Adrenal gland (tissue), 12 donors: ENCODE data around the gene PPARGC1A. TPM values are rescaled to one million over a fixed set of nuclear protein-coding genes. Genes with fewer than 3 reads are reported as not detected.

Experiments used
- DNase-seq, 7 donors: peaks; one replicate each; pipeline ENCODE4 v3.0.0-alpha.2; 2019 to 2020
- H3K27ac ChIP-seq, 5 donors: fragments of 200-600 bp; sonication (generic) in 4 of 5; 1 replicate in 3 of 5; 2 replicates in 2 of 5; pipeline versions ENCODE4 v1.5.1 to v1.8.0; 2016 to 2020; ENCODE audit warnings: mild to moderate bottlenecking in 1 of 5
- H3K27me3 ChIP-seq: fragments of 200-600 bp; 2 replicates; pipeline ENCODE4 v1.8.0; 2021
- H3K36me3 ChIP-seq, 2 donors: fragments of 200-600 bp; replicated peaks in 1 of 2; 1 replicate in 1 of 2; 2 replicates in 1 of 2; pipeline versions ENCODE4 v1.5.1 to v1.8.0; 2018 to 2022
- H3K4me1 ChIP-seq, 2 donors: fragments of 200-600 bp; replicated peaks in 1 of 2; 1 replicate in 1 of 2; 2 replicates in 1 of 2; pipeline versions ENCODE4 v1.5.1 to v1.8.0; 2018 to 2021
- H3K4me3 ChIP-seq, 4 donors: fragments of 200-600 bp; sonication (generic) in 3 of 4; one replicate each; pipeline ENCODE4 v1.5.1; 2016 to 2018
- H3K9me3 ChIP-seq, 3 donors: fragments of 200-600 bp; sonication (generic) in 1 of 3; replicated peaks in 1 of 3; 1 replicate in 2 of 3; 2 replicates in 1 of 3; pipeline versions ENCODE4 v1.5.1 to v1.8.0; 2016 to 2021
- POLR2A ChIP-seq, 2 donors: fragments of 450-650 bp; IDR thresholded peaks; one replicate each; pipeline ENCODE4 v1.6.1; 2017; ENCODE audit warnings: antibody characterized with exemption in 2 of 2, mild to moderate bottlenecking in 2 of 2, moderate library complexity in 1 of 2
- WGBS, 4 donors: extraction: QIAGEN DNeasy Blood & Tissue Kit in 2 of 4; methylation state at CpG; one replicate each; pipeline versions ENCODE4 v1.1.5 to v1.1.7; 2013 to 2017; 5-methylcytosine and 5-hydroxymethylcytosine counted together
- intact Hi-C, 2 donors: fragments of 100-400 bp; cut with DNase I; formaldehyde crosslinking; loops; one replicate each; pipeline versions ENCODE4 v1.14.1 to v1.15.0; 2022 to 2023
- polyA plus RNA-seq, 3 donors: library from polyadenylated mRNA; stranded (reverse); fragments of 200-250 nt in 2 of 3; fragments of 350-450 nt in 1 of 3; fragmentation: Illumina TruSeq in 1 of 3; extraction: RNeasy Lipid Tissue Mini Kit (QIAGEN cat#74804) in 1 of 3; gene quantifications; one replicate each; pipeline ENCODE4 v1.2.3, GENCODE V29; 2013 to 2014
- total RNA-seq, 9 donors: library from RNA; depleted of rRNA in 4 of 9; stranded (reverse); fragments of >200 nt in 4 of 9; fragments of 120-200 nt in 1 of 9; fragmentation: NEBNext Ultra II Directional in 1 of 9; extraction: Animal tissue kit (Norgen Biotek cat#: 25700) in 1 of 9; gene quantifications; one replicate each; pipeline versions ENCODE4 v1.1.0 to v1.2.4, GENCODE V29; 2013 to 2023
- TF ChIP-seq, protein P1 (sequence below), 6 experiments: fragments of 450-650 bp in 4 of 6; fragments of 200-600 bp in 2 of 6; sonication (generic) in 1 of 6; IDR thresholded peaks; 1 replicate in 5 of 6; 2 replicates in 1 of 6; pipeline versions ENCODE4 v1.5.1 to v1.8.0; 2016 to 2021; ENCODE audit warnings: antibody characterized with exemption in 6 of 6, mild to moderate bottlenecking in 2 of 6, moderate library complexity in 1 of 6
- donor health status: healthy with polysubstance abuse.
- donor health status: Bipolar disorder and iron deficiency.
- donor health status: DM: yes; HTN: yes; CAD: no.
- donor health status: DM: no; HTN: no; CAD: no.
- donor health status: DM: no; HTN: no; CAD: no.
- donor health status: DM: yes; HTN: yes; CAD: no.

Gene PPARGC1A
- total and polyA plus RNA-seq, 12 donors = 1.6 to 14.3 (median 5.5) TPM

DNA sequence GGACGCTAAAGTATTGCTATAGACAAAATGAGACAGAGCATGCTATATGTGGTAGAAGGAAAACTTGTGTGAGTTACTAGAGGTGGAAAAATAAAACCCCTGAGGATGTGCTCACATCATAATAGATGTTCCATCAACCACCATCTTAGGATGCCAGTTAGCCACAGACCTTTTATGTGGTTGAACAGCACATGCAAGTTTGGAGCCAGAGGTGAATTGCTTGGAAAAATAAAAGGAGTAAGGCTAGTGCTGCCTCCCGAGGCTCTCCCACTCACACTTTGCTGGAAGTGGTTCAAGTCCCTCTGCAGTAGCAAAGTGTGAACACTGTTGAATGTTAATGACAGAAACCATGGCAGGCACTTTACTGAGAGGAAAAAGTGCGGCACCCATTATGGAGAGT lies 39.4 kb upstream of the PPARGC1A start:
- Histone ChIP-seq H3K4me1 (peaks cover 8 to 10% of the 10 kb centered on the region in 2 donors), H3K36me3 (no peaks in the 10 kb centered on the region), H3K4me3 (no peak overlapping the region), H3K9me3 (no peaks in the 10 kb centered on the region), H3K27me3 (no peaks in the 10 kb centered on the region), H3K27ac (no peak overlapping the region)
- 76 to 88% (median 86%) methylated on average over 3 of the region's 3 CpGs for WGBS, 4 donors
- TF ChIP-seq, protein P1, sequence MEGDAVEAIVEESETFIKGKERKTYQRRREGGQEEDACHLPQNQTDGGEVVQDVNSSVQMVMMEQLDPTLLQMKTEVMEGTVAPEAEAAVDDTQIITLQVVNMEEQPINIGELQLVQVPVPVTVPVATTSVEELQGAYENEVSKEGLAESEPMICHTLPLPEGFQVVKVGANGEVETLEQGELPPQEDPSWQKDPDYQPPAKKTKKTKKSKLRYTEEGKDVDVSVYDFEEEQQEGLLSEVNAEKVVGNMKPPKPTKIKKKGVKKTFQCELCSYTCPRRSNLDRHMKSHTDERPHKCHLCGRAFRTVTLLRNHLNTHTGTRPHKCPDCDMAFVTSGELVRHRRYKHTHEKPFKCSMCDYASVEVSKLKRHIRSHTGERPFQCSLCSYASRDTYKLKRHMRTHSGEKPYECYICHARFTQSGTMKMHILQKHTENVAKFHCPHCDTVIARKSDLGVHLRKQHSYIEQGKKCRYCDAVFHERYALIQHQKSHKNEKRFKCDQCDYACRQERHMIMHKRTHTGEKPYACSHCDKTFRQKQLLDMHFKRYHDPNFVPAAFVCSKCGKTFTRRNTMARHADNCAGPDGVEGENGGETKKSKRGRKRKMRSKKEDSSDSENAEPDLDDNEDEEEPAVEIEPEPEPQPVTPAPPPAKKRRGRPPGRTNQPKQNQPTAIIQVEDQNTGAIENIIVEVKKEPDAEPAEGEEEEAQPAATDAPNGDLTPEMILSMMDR (IDR thresholded peaks at IDR 0.05) = no peak
- TF ChIP-seq POLR2A (IDR thresholded peaks at IDR 0.05) = no peak
- no peak for DNase-seq
- intact Hi-C loops = no loop called here

- DNase-seq = no peak
- H3K4me1 ChIP-seq = no peaks in the 10 kb centered on the region
- no peak overlapping the region for H3K27ac ChIP-seq
- H3K27me3 ChIP-seq = no peaks in the 10 kb centered on the region
- H3K9me3 ChIP-seq = no peaks in the 10 kb centered on the region
- WGBS, 4 donors = 80 to 97% (median 94%) methylated on average over 4 of the region's 4 CpGs
- no peak overlapping the region for H3K4me3 ChIP-seq
- intact Hi-C loops = no loop called here
- TF ChIP-seq POLR2A (IDR thresholded peaks at IDR 0.05) = no peak
- TF ChIP-seq, protein P1 (IDR thresholded peaks at IDR 0.05) = no peak
- no peaks in the 10 kb centered on the region for H3K36me3 ChIP-seq
These were observed 34.7 kb upstream of the PPARGC1A start for GRCh38 chr4:23924556-23924955.

GRCh38 chr4:23923840-23924239 lies 34.0 kb upstream of the PPARGC1A start:
- Histone ChIP-seq H3K9me3 (no peaks in the 10 kb centered on the region), H3K27ac (no peak overlapping the region), H3K4me1 (no peaks in the 10 kb centered on the region), H3K4me3 (no peak overlapping the region), H3K27me3 (no peaks in the 10 kb centered on the region), H3K36me3 (no peaks in the 10 kb centered on the region)
- no peak for DNase-seq
- intact Hi-C loops = no loop called here
- TF ChIP-seq, protein P1 (IDR thresholded peaks at IDR 0.05) = no peak
- no peak for TF ChIP-seq POLR2A (IDR thresholded peaks at IDR 0.05)

GRCh38 chr4:23923141-23923540 lies 33.3 kb upstream of the PPARGC1A start:
- Histone ChIP-seq H3K9me3 (no peaks in the 10 kb centered on the region), H3K4me1 (no peaks in the 10 kb centered on the region), H3K27me3 (no peaks in the 10 kb centered on the region), H3K27ac (no peak overlapping the region), H3K4me3 (no peak overlapping the region), H3K36me3 (no peaks in the 10 kb centered on the region)
- whole genome bisulfite sequencing, 4 donors = 57 to 63% (median 62%) methylated on average over 3 of the region's 3 CpGs
- intact Hi-C loops = no loop called here
- no peak for DNase-seq
- TF ChIP-seq, protein P1 (IDR thresholded peaks at IDR 0.05) = no peak
- no peak for TF ChIP-seq POLR2A (IDR thresholded peaks at IDR 0.05)
